GM19324 (cell line): ENCODE results near the gene COA3.

Experiments
- ATAC-seq: cut with Tn5 transposase; IDR thresholded peaks from one replicate; pipeline ENCODE4 v1.9.1; 2021; ENCODE audit warnings: mild to moderate bottlenecking, moderate library complexity; ENCODE audit not compliant: unreplicated experiment, low FRiP score

COA3 gene

GRCh38 chr17:42819939-42820535 lies 21.5 kb upstream of the COA3 start:
- ATAC-seq, result no peak

- ATAC-seq, result no peak
Observed at GRCh38 chr17:42818379-42818778, 19.9 kb upstream of the COA3 start.

DNA sequence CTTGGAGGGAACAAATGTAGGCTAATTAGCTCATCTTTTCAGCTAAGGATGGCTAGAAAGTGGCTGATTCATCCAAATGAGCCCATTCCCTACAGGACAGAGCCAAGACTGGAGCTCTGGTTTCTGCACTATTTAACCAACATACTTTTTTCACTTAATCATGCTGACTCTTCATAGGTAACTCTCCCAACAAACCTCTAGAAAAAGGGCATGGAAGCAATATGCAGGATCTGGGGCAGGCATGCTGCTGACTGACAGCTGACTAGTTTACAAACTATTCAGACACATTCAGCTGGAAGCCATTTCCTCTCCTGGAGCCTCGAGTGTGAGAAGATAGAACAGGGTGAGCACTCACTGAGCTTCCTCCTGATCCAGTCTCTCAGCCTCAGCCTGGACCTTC lies 19.4 kb upstream of the COA3 start:
- ATAC-seq, result no peak

DNA sequence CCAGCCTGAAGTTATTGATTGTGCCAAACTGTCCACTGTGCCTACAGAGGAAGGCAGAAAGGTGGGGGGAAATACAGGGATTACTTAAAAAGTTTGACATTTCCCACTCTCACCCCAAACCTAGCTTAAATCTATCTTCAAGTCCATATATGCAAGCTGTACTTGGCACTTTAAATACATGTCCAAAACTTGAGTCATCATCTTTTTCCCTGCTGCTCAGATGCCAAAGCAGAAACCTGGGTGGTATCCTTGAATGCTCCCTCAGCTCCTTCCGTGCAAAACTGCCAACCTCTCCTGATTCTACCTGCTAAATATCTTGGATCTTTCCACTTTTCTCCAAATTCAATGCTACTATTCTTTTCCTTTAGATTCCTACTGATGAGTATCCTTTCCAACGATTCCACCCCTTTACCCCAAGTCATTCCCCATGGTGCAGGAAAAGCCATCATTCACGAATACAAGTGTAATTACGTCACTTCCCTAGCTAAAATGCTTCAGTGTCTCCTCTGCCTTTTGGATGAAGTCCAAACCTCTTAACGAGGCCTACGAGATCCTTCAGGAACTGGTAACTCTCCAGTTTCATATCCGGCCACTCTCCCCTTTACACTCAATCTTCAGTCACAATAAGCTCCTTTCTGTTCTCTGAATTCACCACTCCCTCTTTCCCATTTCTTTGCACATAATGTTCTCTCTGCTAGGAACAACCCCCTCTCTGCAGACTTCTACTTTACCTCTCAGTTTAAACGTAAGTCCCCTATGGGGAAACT lies 16.3 kb upstream of the COA3 start:
- ATAC-seq, result no peak

GRCh38 chr17:42809250-42809649 lies 10.7 kb upstream of the COA3 start:
- no peak for ATAC-seq

- no peak for ATAC-seq
Observed at GRCh38 chr17:42806249-42806648, 7.7 kb upstream of the COA3 start.

DNA sequence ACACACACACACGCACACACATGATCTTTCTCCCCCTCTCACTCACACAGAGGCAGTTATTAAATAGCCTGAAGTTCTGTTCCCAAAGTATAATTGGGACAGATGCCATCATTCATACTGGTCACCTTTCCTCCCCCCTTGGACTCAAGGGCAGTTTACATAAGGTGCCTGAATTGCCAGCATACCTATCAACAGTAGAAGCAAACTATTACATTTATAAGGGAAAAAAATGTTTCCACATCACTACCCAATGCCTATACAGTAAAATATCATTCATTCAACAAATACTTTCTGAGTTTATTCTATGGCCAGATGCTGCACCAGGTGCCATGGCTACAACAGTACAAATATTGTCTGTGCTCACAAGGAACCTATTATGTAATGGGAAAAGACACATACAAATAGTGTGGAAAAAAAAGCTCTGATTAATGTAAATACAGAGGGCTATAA lies 6.4 kb upstream of the COA3 start:
- ATAC-seq, result no peak

DNA sequence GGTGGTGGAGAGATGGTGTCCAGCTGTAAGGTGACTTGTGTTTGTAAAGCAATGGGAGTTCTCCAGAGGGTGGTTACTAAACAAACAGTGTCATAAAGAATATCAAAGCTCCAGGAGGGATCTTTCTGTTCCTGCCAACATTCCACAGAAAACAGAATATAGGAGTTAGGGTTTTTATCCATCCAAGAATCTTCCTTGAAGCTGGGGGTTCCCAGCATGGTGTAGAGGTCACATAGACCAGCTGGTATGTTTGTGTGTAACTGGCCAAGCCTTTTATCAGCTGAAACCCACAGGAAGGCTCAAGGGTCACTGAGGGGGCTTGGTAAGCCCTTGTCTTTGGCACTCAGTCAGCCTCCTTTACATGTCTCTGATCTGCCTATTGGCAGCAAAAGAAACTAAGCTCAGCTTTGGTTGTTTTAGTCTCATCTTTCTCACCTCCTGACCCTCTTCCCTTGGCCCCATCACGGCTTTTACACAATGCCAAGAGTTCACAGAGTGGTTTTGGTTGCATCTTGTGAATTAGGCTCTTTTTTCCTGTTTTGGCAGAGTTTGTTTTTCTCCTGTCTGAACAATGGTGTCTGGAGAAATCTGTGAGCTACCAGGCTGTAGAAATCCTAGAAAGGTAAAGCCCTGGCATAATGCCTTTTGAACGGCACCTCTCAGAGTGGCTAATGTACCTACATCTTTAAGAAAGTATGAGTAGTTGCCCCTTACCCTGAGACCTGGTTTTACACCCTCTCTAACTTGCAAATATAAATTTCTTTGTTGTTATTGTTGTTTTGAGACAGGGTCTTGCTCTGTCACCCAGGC lies 4.8 kb upstream of the COA3 start:
- no peak for ATAC-seq

DNA sequence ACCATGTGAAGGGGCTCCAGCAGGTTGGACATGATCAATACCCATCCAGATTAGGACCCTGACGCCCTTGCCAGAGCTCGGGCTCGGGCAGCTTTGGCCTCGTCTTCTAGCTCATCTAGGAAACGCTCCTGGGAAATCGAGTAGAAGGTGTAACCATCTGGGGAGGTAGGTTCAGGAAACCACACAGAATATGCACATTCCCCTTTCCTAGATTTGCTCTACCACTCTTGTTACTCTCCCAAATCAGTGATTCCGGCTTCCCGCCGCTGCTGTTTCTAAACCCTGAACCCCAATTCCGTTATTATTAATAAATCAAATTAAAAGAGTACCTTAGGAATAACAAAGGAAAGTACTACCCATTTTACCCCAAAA lies 507 bp downstream of the COA3 start:
- ATAC-seq, result no peak

- no peak for ATAC-seq
Observed at GRCh38 chr17:42797067-42798007, 1.2 kb downstream of the COA3 start.

- no peak for ATAC-seq
Observed at GRCh38 chr17:42796066-42796758, 2.3 kb downstream of the COA3 start.

DNA sequence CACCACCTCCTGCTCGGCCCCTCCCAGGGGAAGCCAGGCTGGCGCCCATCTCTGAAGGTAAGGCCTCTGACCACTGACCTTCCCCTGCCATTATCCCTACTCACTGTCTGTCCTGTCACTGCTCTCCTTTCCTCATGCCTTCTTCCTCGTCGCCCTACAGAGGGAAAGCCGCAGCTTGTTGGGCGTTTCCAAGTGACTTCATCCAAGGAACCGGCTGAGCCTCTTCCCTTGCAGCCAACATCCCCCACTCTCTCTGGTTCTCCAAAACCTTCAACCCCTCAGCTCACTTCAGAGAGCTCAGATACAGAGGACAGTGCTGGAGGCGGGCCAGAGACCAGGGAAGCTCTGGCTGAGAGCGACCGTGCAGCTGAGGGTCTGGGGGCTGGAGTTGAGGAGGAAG lies 3.0 kb downstream of the COA3 start:
- no peak for ATAC-seq

DNA sequence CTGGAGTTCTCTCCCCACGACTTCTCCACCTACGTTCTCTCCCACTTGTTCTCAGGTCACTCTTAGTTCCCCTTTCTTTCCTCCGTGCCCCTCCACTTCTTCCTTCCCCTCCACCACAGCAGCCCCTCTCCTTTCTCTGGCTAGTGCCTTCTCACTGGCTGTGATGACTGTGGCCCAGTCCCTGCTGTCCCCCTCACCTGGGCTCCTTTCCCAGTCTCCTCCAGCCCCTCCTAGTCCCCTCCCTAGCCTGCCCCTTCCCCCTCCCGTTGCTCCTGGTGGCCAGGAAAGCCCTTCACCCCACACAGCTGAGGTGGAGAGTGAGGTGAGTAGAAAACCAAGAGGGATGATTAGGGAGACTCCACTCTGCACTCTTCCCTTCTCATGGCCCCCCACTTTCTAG lies 3.4 kb downstream of the COA3 start:
- ATAC-seq, result no peak

DNA sequence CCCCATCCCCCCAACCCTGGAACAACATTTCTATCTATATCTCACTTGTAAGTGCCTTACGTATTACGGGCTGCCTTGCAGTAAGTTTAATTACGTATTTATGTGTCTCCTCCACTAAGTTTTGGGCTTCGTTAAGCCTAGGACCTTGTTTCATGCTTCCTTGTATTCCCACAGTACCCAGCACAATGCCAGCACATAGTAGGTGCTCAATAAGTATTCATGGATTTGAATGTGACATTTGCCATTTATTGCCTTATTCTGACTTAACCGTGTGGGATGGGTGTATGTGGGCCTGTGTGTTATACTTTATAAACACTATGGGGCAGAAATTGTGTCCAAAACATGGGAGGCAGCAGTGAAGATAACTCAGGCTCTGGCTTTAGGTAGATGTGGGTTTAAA lies 6.0 kb downstream of the COA3 start:
- ATAC-seq, result no peak

GRCh38 chr17:42791948-42792347 lies 6.6 kb downstream of the COA3 start:
- ATAC-seq, result no peak

DNA sequence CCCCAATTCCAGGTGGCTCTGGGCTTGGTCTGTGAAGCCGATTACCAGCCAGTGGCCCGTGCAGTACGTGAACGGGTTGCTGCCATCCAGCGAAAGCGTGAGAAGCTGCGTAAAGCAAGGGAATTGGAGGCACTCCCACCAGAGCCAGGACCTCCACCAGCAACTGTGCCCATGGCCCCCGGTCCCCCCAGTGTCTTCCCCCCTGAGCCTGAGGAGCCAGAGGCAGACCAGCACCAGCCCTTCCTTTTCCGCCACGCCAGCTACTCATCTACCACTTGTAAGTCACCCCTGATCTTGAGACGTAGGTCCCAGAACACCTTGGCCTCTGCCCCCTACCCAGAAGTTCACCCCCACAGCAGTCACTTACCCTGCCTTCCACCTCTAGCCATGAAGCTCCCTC lies 11.2 kb downstream of the COA3 start:
- no peak for ATAC-seq

- ATAC-seq, result no peak
Observed at GRCh38 chr17:42784811-42785592, 13.5 kb downstream of the COA3 start.

DNA sequence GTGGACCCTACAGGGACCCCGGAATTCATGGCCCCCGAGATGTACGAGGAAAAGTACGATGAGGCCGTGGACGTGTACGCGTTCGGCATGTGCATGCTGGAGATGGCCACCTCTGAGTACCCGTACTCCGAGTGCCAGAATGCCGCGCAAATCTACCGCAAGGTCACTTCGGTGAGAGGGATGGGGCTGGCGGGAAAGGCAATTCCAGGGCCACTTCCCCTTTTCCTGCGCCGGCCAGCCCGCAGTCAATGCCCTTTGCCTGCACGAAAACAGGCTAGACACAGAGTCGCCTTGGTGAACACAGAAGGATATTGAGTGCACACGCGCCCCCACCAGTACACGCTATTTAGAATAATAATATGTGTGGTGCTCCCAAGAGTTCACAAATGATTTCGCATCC lies 14.1 kb downstream of the COA3 start:
- no peak for ATAC-seq

- ATAC-seq, result no peak
Observed at GRCh38 chr17:42783791-42784138, 14.7 kb downstream of the COA3 start.
